RWPE2 (cell line): ENCODE data around the gene PPP1CC.

Experiments
- ATAC-seq: fragments of 200-7000 bp; cut with Tn5 transposase; 3 replicates; pipeline ENCODE4 v1.9.1; 2021; ENCODE audit warnings: low read depth
- DNase-seq: peaks from one replicate; pipeline ENCODE4 v3.0.0-alpha.2; 2020; ENCODE audit warnings: low spot score
- H3K27ac ChIP-seq: fragments of 450-650 bp; 2 replicates; pipeline ENCODE4 v1.5.1; 2017; ENCODE audit warnings: mild to moderate bottlenecking; ENCODE audit not compliant: poor library complexity, severe bottlenecking
- H3K27me3 ChIP-seq: fragments of 250-450 bp; sonication (Bioruptor Pico); 2 replicates; pipeline ENCODE4 v1.5.1; 2021; ENCODE audit warnings: mild to moderate bottlenecking, moderate library complexity; ENCODE audit not compliant: insufficient read depth, poor library complexity, severe bottlenecking
- H3K36me3 ChIP-seq: fragments of 250-450 bp; sonication (Bioruptor Pico); 2 replicates; pipeline ENCODE4 v1.5.1; 2020; ENCODE audit warnings: low read depth, mild to moderate bottlenecking, moderate library complexity
- H3K4me1 ChIP-seq: fragments of 250-450 bp; sonication (Bioruptor Pico); 2 replicates; pipeline ENCODE4 v1.5.1; 2021; ENCODE audit warnings: mild to moderate bottlenecking, moderate library complexity; ENCODE audit not compliant: insufficient read depth, poor library complexity, severe bottlenecking
- H3K4me3 ChIP-seq: fragments of 250-450 bp; sonication (Bioruptor Pico); 2 replicates; pipeline ENCODE4 v1.5.1; 2021; ENCODE audit warnings: mild to moderate bottlenecking, moderate library complexity; ENCODE audit not compliant: severe bottlenecking
- H3K9me3 ChIP-seq: fragments of 250-450 bp; sonication (Bioruptor Pico); 2 replicates; pipeline ENCODE4 v1.5.1; 2021; ENCODE audit warnings: mild to moderate bottlenecking, moderate library complexity; ENCODE audit not compliant: severe bottlenecking
- TF ChIP-seq, protein P1 (sequence below): fragments of 450-650 bp; IDR thresholded peaks from one replicate; pipeline ENCODE4 v1.5.1; 2017; ENCODE audit warnings: mild to moderate bottlenecking, moderate library complexity; ENCODE audit not compliant: poor library complexity, severe bottlenecking

PPP1CC gene

DNA sequence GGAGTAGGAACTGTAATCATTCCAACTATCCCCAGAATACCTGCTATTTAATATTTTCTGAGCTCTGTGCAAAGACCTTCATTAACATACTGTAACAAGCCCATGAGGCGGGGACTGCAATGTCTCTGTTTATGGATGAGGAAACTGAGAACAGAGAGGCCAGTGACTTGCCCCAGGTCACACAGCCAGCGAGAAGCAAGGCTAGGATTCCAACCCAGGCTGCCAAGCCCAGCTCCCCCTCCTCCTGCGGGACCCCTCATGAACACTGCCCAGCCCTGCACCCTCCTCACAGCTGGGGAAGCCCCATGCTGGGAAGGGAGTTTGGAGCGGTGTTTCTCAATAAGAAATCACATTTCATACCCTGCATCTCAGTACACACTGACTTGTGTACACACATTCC is 64.7 kb downstream of the PPP1CC start:
- no peaks in the 10 kb centered on the region for H3K27me3 ChIP-seq
- ATAC-seq, result no peak
- no peaks in the 10 kb centered on the region for H3K4me1 ChIP-seq
- DNase-seq, result no peak
- TF ChIP-seq, protein P1, sequence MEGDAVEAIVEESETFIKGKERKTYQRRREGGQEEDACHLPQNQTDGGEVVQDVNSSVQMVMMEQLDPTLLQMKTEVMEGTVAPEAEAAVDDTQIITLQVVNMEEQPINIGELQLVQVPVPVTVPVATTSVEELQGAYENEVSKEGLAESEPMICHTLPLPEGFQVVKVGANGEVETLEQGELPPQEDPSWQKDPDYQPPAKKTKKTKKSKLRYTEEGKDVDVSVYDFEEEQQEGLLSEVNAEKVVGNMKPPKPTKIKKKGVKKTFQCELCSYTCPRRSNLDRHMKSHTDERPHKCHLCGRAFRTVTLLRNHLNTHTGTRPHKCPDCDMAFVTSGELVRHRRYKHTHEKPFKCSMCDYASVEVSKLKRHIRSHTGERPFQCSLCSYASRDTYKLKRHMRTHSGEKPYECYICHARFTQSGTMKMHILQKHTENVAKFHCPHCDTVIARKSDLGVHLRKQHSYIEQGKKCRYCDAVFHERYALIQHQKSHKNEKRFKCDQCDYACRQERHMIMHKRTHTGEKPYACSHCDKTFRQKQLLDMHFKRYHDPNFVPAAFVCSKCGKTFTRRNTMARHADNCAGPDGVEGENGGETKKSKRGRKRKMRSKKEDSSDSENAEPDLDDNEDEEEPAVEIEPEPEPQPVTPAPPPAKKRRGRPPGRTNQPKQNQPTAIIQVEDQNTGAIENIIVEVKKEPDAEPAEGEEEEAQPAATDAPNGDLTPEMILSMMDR, result no peak
- H3K36me3 ChIP-seq, result no peaks in the 10 kb centered on the region
- no peak overlapping the region for H3K27ac ChIP-seq
- no peaks in the 10 kb centered on the region for H3K9me3 ChIP-seq
- no peak overlapping the region for H3K4me3 ChIP-seq

DNA sequence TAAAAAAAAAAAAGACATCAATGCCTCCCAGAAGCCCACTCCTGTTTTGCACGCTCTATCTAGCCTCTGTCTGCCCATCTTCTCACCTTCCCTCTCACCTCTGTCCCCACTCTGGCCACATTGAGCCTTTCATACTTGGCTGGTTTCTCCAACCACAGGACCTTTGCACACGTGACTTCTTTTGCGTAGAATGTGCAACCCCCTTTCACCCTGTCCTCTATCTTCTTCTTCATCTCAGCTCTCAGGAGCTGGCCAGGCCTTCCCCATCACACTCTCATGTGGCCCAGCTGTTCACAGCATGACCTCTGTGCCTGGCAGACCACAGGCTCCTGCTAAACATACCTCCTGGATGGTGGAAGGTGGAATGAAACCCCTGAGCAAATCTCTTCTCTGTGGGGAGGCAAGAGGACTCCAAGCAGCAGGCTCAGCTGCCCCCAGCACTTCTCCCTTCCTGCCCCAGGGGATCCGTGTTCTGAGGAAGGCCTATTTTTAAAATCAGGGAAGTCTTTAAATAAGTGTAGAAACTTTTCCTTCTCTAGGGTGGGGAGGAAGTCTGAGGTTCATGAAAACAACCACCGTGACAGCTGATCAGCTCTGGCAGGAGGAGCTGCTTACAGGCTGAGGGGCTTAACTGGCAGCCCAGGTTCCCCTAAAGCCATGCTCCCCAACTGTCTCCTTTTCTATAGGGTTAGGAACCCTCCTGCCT is 65.3 kb downstream of the PPP1CC start:
- no peak for DNase-seq
- Histone ChIP-seq H3K27ac (no peak overlapping the region), H3K9me3 (no peaks in the 10 kb centered on the region), H3K36me3 (no peaks in the 10 kb centered on the region), H3K27me3 (no peaks in the 10 kb centered on the region), H3K4me3 (no peak overlapping the region), H3K4me1 (no peaks in the 10 kb centered on the region)
- ATAC-seq, result no peak
- TF ChIP-seq, protein P1, result no peak

DNA sequence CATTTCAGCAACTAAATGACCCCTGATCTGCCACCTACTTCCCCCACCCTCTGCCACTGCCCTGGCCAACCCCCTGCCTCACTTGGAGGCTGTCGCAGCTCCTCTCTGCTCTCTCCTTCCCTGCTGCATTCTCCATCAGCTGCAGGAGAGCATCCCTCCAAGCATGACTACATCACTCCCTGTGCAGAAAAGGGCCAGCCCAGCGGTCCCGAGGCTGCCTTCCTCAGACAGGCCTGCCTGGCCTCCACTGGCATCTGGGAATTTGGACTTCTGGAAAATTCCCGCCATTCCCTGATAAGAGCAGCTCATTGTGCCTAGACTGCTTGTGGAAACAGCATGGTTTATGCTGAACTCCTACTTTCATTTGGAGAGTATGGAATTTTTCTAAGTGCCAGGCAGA is 66.5 kb downstream of the PPP1CC start:
- no peaks in the 10 kb centered on the region for H3K36me3 ChIP-seq
- no peaks in the 10 kb centered on the region for H3K27me3 ChIP-seq
- no peak overlapping the region for H3K4me3 ChIP-seq
- no peaks in the 10 kb centered on the region for H3K4me1 ChIP-seq
- TF ChIP-seq, protein P1, result no peak
- ATAC-seq, result no peak
- H3K27ac ChIP-seq, result no peak overlapping the region
- H3K9me3 ChIP-seq, result no peaks in the 10 kb centered on the region
- DNase-seq, result no peak

DNA sequence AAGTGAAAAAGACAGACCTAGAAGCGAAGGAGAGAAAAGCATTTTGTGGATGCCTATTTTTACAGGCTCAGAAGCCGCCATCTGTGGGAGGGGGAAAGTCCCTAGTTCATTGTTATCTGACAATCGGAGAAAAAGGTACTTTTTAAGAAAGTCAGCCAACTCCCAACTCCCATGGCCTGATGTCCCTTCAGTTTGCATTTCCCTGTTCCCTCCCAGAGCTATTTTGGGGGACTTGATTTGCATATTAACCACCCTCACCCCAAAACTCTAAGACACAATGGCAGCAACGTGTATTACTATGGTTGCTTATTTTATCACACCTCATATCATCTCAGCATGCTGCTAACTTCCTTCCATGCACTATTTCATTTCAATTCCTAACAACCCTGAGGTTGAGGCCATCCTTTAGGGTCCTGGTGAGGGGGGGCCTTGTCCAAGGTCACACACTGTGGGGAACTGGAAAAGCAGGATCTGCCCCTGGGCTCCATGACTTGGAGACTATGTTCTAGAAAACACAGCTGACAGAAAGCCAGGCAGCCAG is 72.5 kb downstream of the PPP1CC start:
- H3K36me3 ChIP-seq, result no peaks in the 10 kb centered on the region
- no peaks in the 10 kb centered on the region for H3K27me3 ChIP-seq
- no peak overlapping the region for H3K4me3 ChIP-seq
- no peaks in the 10 kb centered on the region for H3K4me1 ChIP-seq
- DNase-seq (no peak), ATAC-seq (no peak)
- H3K9me3 ChIP-seq, result no peaks in the 10 kb centered on the region
- H3K27ac ChIP-seq, result no peak overlapping the region
- TF ChIP-seq, protein P1, result no peak
